ENCODE measurements around the gene TTC13.

Gene TTC13

GRCh38 chr1:231021540-231022031 is 42.9 kb upstream of the TTC13 start:
- FAIRE-seq (no peak), DNase-seq (ENCODE audit: insufficient read length, low spot score) (no peak)
- TF ChIP-seq, protein P1, sequence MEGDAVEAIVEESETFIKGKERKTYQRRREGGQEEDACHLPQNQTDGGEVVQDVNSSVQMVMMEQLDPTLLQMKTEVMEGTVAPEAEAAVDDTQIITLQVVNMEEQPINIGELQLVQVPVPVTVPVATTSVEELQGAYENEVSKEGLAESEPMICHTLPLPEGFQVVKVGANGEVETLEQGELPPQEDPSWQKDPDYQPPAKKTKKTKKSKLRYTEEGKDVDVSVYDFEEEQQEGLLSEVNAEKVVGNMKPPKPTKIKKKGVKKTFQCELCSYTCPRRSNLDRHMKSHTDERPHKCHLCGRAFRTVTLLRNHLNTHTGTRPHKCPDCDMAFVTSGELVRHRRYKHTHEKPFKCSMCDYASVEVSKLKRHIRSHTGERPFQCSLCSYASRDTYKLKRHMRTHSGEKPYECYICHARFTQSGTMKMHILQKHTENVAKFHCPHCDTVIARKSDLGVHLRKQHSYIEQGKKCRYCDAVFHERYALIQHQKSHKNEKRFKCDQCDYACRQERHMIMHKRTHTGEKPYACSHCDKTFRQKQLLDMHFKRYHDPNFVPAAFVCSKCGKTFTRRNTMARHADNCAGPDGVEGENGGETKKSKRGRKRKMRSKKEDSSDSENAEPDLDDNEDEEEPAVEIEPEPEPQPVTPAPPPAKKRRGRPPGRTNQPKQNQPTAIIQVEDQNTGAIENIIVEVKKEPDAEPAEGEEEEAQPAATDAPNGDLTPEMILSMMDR (IDR thresholded peaks at IDR 0.05; ENCODE audit: insufficient read depth, missing control alignments) = no peak

- DNase-seq (ENCODE audit: insufficient read length, low spot score) (no peak), FAIRE-seq (no peak)
- TF ChIP-seq, protein P1 (IDR thresholded peaks at IDR 0.05; ENCODE audit: insufficient read depth, missing control alignments) = no peak
Observed at GRCh38 chr1:231020816-231021215, 42.2 kb upstream of the TTC13 start.

GRCh38 chr1:231020139-231020601 is 41.5 kb upstream of the TTC13 start:
- TF ChIP-seq, protein P1 (IDR thresholded peaks at IDR 0.05; ENCODE audit: insufficient read depth, missing control alignments) = no peak
- no peak for FAIRE-seq
- no peak for DNase-seq (ENCODE audit: insufficient read length, low spot score)

DNA sequence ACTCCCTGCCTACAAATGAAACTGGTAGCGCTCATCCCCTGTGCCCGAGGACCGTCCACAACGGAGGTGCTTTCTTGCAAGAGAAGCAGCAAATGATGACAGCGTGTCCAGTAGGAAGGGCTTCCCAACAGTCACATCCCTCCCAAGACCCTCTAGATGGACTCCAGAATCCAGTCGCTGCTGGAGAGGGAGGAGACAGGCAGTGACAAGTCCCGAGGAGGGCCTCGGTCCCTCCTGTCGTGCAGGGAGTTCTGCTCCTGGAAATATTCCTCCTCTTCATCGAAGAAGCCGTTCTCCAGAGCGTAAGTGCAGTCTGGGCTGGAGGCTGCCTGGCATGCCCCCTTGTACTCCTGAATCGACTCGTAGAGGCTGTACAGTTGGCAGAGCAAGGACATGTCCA is 41.0 kb upstream of the TTC13 start:
- TF ChIP-seq, protein P1 (IDR thresholded peaks at IDR 0.05; ENCODE audit: insufficient read depth, missing control alignments) = no peak
- no peak for DNase-seq (ENCODE audit: insufficient read length, low spot score)
- no peak for FAIRE-seq

DNA sequence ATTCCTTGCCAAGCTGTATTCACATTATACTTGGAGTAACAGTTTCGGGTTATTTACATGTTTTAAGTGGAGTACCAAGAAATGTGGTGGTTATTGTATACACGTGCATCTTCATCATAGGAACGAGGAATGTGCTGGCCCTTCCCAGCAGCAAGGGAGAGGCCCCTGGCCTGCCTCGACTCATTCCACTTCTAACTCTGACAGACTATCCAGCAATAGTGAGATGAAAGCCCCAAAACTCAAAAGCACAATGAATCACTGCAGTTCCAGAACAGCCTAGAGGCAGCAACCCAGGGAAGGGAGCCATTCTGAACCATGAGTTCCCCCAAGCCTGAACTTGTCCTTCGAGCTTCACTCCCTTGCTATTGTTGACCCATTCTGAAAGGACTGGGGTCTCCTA is 38.3 kb upstream of the TTC13 start:
- no peak for FAIRE-seq
- DNase-seq (ENCODE audit: insufficient read length, low spot score) = no peak
- TF ChIP-seq, protein P1 (IDR thresholded peaks at IDR 0.05; ENCODE audit: insufficient read depth, missing control alignments) = no peak

GRCh38 chr1:231016234-231016633 is 37.6 kb upstream of the TTC13 start:
- DNase-seq (ENCODE audit: insufficient read length, low spot score) = no peak
- FAIRE-seq = peak; percentile 44
- TF ChIP-seq, protein P1 (IDR thresholded peaks at IDR 0.05; ENCODE audit: insufficient read depth, missing control alignments) = no peak

- TF ChIP-seq, protein P1 (IDR thresholded peaks at IDR 0.05; ENCODE audit: insufficient read depth, missing control alignments) = no peak
- DNase-seq (ENCODE audit: insufficient read length, low spot score) = no peak
- FAIRE-seq = no peak
Observed at GRCh38 chr1:231013391-231014015, 34.8 kb upstream of the TTC13 start.

All from D721Med (cell line).